ENCODE measurements around the gene FBXL14.

The FBXL14 gene

GRCh38 chr12:1572731-1573130 lies 21.6 kb downstream of the FBXL14 start:
- H3K4me3 ChIP-seq (replicated peaks in 1 of 2; ENCODE audit: low read depth in 2 of 2, low read length in 2 of 2): no peak overlapping the region
- TF ChIP-seq CTCF (IDR thresholded peaks at IDR 0.05; ENCODE audit: low read depth, low read length): no peak
- no peak for DNase-seq (ENCODE audit: low read depth in 2 of 2)

- no peak for TF ChIP-seq CTCF (IDR thresholded peaks at IDR 0.05; ENCODE audit: low read depth, low read length)
- no peak overlapping the region for H3K4me3 ChIP-seq (replicated peaks in 1 of 2; ENCODE audit: low read depth in 2 of 2, low read length in 2 of 2)
- no peak for DNase-seq (ENCODE audit: low read depth in 2 of 2)
Observed at GRCh38 chr12:1567852-1568251, 26.5 kb downstream of the FBXL14 start.

- no peak for DNase-seq (ENCODE audit: low read depth in 2 of 2)
- TF ChIP-seq CTCF (IDR thresholded peaks at IDR 0.05; ENCODE audit: low read depth, low read length): no peak
- H3K4me3 ChIP-seq (replicated peaks in 1 of 2; ENCODE audit: low read depth in 2 of 2, low read length in 2 of 2): no peak overlapping the region
Observed at GRCh38 chr12:1566449-1567135, 27.8 kb downstream of the FBXL14 start.

- TF ChIP-seq CTCF (IDR thresholded peaks at IDR 0.05; ENCODE audit: low read depth, low read length): no peak
- no peak overlapping the region for H3K4me3 ChIP-seq (replicated peaks in 1 of 2; ENCODE audit: low read depth in 2 of 2, low read length in 2 of 2)
- DNase-seq (ENCODE audit: low read depth in 2 of 2): no peak
Observed at GRCh38 chr12:1565172-1565571, 29.2 kb downstream of the FBXL14 start.

- H3K4me3 ChIP-seq (replicated peaks in 1 of 2; ENCODE audit: low read depth in 2 of 2, low read length in 2 of 2): no peak overlapping the region
- DNase-seq (ENCODE audit: low read depth in 2 of 2): no peak
- no peak for TF ChIP-seq CTCF (IDR thresholded peaks at IDR 0.05; ENCODE audit: low read depth, low read length)
Observed at GRCh38 chr12:1564067-1564466, 30.3 kb downstream of the FBXL14 start.

GRCh38 chr12:1562813-1563407 lies 31.5 kb downstream of the FBXL14 start:
- no peak for TF ChIP-seq CTCF (IDR thresholded peaks at IDR 0.05; ENCODE audit: low read depth, low read length)
- peak overlapping the region in 1 of 2 donors; percentile 4 for H3K4me3 ChIP-seq (replicated peaks in 1 of 2; ENCODE audit: low read depth in 2 of 2, low read length in 2 of 2)
- DNase-seq (ENCODE audit: low read depth in 2 of 2): peak; percentile 28 to 62

All from cardiac fibroblast (primary cell).